Esophagus muscularis mucosa (tissue), 4 donors: Measurements from ENCODE around the gene OLFML1. TPM values are rescaled to one million over a fixed set of nuclear protein-coding genes. Genes with fewer than 3 reads are reported as not detected.

ENCODE experiments used
- DNase-seq: peaks from one replicate; pipeline ENCODE4 v3.0.0-alpha.2; 2017; ENCODE audit errors: extremely low spot score
- H3K27ac ChIP-seq, 4 donors: fragments of 200-600 bp; sonication (generic); replicated peaks in 1 of 4; 1 replicate in 3 of 4; 2 replicates in 1 of 4; pipeline ENCODE4 v1.5.1; 2016 to 2019; ENCODE audit warnings: mild to moderate bottlenecking in 1 of 4
- H3K27me3 ChIP-seq, 4 donors: fragments of 200-600 bp; sonication (generic); one replicate each; pipeline versions ENCODE4 v1.5.1 to v1.6.0; 2016 to 2019
- H3K36me3 ChIP-seq, 4 donors: fragments of 200-600 bp; sonication (generic); one replicate each; pipeline ENCODE4 v1.5.1; 2016 to 2019
- H3K4me1 ChIP-seq, 4 donors: fragments of 200-600 bp; sonication (generic); one replicate each; pipeline ENCODE4 v1.5.1; 2016 to 2019
- H3K4me3 ChIP-seq, 4 donors: fragments of 200-600 bp; sonication (generic); 1 replicate in 2 of 4; 2 replicates in 2 of 4; pipeline ENCODE4 v1.5.1; 2016 to 2019; ENCODE audit warnings: mild to moderate bottlenecking in 4 of 4, moderate library complexity in 1 of 4
- H3K9me3 ChIP-seq, 4 donors: fragments of 200-600 bp; sonication (generic); 1 replicate in 3 of 4; 2 replicates in 1 of 4; pipeline ENCODE4 v1.5.1; 2016 to 2019
- EP300 ChIP-seq: sonication (generic); formaldehyde crosslinking; IDR thresholded peaks from one replicate; pipeline ENCODE4 v1.6.1; 2017; ENCODE audit warnings: antibody characterized with exemption
- POLR2A ChIP-seq: fragments of 450-650 bp; IDR thresholded peaks from one replicate; pipeline ENCODE4 v1.6.1; 2017; ENCODE audit warnings: antibody characterized with exemption, moderate library complexity, mild to moderate bottlenecking, low read depth
- POLR2AphosphoS5 ChIP-seq, 2 donors: sonication (generic); formaldehyde crosslinking; IDR thresholded peaks; one replicate each; pipeline ENCODE4 v1.6.1; 2017; ENCODE audit warnings: antibody characterized with exemption in 2 of 2
- WGBS: methylation state at CpG from one replicate; pipeline ENCODE4 v1.1.5; 2018; 5-methylcytosine and 5-hydroxymethylcytosine counted together
- intact Hi-C: fragments of 100-400 bp; cut with DNase I; formaldehyde crosslinking; loops from one replicate; pipeline ENCODE4 v1.15.1; 2023
- total RNA-seq, 4 donors: library from RNA; depleted of rRNA; stranded (reverse); fragments of >200 nt; gene quantifications; one replicate each; pipeline versions ENCODE4 v1.1.0 to v1.2.1, GENCODE V29; 2016
- TF ChIP-seq, protein P1 (sequence below), 3 experiments: fragments of 200-600 bp in 2 of 3; fragments of 450-650 bp in 1 of 3; sonication (generic) in 2 of 3; IDR thresholded peaks; one replicate each; pipeline ENCODE4 v1.5.1; 2017 to 2019; ENCODE audit warnings: antibody characterized with exemption in 3 of 3, mild to moderate bottlenecking in 2 of 3, moderate library complexity in 1 of 3

OLFML1 gene
- total RNA-seq, 4 donors from 2014 or later = 5.6 to 10.8 (median 7.7) TPM

GRCh38 chr11:7473717-7474116, 11.6 kb upstream of the OLFML1 start:
- intact Hi-C loops = no loop called here
- Histone ChIP-seq H3K36me3 (no peaks in the 10 kb centered on the region), H3K27me3 (no peaks in the 10 kb centered on the region), H3K4me3 (no peak overlapping the region), H3K4me1 (no peaks in the 10 kb centered on the region), H3K9me3 (no peaks in the 10 kb centered on the region), H3K27ac (no peak overlapping the region)
- WGBS = no CpG with 5 or more reads among the region's 1 CpG
- no peak for DNase-seq
- TF ChIP-seq, protein P1, sequence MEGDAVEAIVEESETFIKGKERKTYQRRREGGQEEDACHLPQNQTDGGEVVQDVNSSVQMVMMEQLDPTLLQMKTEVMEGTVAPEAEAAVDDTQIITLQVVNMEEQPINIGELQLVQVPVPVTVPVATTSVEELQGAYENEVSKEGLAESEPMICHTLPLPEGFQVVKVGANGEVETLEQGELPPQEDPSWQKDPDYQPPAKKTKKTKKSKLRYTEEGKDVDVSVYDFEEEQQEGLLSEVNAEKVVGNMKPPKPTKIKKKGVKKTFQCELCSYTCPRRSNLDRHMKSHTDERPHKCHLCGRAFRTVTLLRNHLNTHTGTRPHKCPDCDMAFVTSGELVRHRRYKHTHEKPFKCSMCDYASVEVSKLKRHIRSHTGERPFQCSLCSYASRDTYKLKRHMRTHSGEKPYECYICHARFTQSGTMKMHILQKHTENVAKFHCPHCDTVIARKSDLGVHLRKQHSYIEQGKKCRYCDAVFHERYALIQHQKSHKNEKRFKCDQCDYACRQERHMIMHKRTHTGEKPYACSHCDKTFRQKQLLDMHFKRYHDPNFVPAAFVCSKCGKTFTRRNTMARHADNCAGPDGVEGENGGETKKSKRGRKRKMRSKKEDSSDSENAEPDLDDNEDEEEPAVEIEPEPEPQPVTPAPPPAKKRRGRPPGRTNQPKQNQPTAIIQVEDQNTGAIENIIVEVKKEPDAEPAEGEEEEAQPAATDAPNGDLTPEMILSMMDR (IDR thresholded peaks at IDR 0.05) = no peak
- TF ChIP-seq POLR2AphosphoS5 (IDR thresholded peaks at IDR 0.05) (no peak), EP300 (no peak), POLR2A (no peak)

DNA sequence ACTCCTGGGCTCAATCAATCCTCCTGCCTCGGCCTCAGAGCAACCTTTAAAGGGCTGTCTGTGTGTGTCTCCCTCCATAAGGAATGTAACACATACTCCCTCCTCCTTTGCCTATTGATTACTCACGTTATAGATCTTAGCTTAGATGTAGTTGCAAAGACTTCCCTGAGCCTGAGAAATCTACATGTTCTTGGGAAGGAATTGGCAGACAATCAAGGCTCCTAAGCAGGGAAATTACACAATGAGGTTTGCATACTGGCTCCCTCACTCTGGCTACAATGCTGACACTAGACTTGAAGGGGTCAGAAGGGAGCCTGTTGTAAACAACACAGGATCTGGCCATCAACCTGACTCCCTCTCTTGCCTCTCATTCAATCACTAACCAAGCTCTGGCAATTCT, 5.2 kb upstream of the OLFML1 start:
- Histone ChIP-seq H3K4me3 (no peak overlapping the region), H3K9me3 (no peaks in the 10 kb centered on the region), H3K27ac (no peak overlapping the region), H3K27me3 (no peaks in the 10 kb centered on the region), H3K4me1 (peaks cover 0 to 7% (median 0%) of the 10 kb centered on the region in 4 donors), H3K36me3 (no peaks in the 10 kb centered on the region)
- TF ChIP-seq EP300 (no peak), POLR2A (no peak), POLR2AphosphoS5 (IDR thresholded peaks at IDR 0.05) (no peak)
- TF ChIP-seq, protein P1 (IDR thresholded peaks at IDR 0.05) = no peak
- intact Hi-C loops = no loop called here
- DNase-seq = no peak
- 63% methylated on average over 2 of the region's 2 CpGs for WGBS

- Histone ChIP-seq H3K27ac (no peak overlapping the region), H3K4me3 (no peak overlapping the region), H3K36me3 (peaks cover 0 to 7% (median 0%) of the 10 kb centered on the region in 4 donors), H3K27me3 (no peaks in the 10 kb centered on the region), H3K9me3 (no peaks in the 10 kb centered on the region), H3K4me1 (peaks cover 0 to 7% (median 2%) of the 10 kb centered on the region in 4 donors)
- intact Hi-C loops = no loop called here
- TF ChIP-seq EP300 = no peak
- TF ChIP-seq POLR2AphosphoS5 (IDR thresholded peaks at IDR 0.05) = no peak
- TF ChIP-seq POLR2A = no peak
- TF ChIP-seq, protein P1 (IDR thresholded peaks at IDR 0.05) = no peak
- no peak for DNase-seq
- WGBS = 74% methylated on average over 3 of the region's 3 CpGs
Measured at GRCh38 chr11:7484131-7484530, 1.2 kb upstream of the OLFML1 start.

GRCh38 chr11:7484645-7485044, 661 bp upstream of the OLFML1 start:
- WGBS = 62% methylated on average over 3 of the region's 3 CpGs
- H3K4me1 ChIP-seq = peaks cover 0 to 7% (median 2%) of the 10 kb centered on the region in 4 donors
- intact Hi-C loops = no loop called here

More at GRCh38 chr11:7484645-7485044, 661 bp upstream of the OLFML1 start:
- H3K36me3 ChIP-seq = peaks cover 0 to 7% (median 0%) of the 10 kb centered on the region in 4 donors
- peak overlapping the region in 2 of 4 donors; percentile 40 to 47 for H3K4me3 ChIP-seq
- H3K27me3 ChIP-seq = no peaks in the 10 kb centered on the region
- no peak for DNase-seq
- H3K9me3 ChIP-seq = no peaks in the 10 kb centered on the region
- peak overlapping the region in 3 of 4 donors; percentile 24 to 66 (median 45) for H3K27ac ChIP-seq
- TF ChIP-seq EP300 (no peak), POLR2A (no peak)
- TF ChIP-seq, protein P1 (IDR thresholded peaks at IDR 0.05) = no peak
